BLaER1 treated with 17β-estradiol and CSF1 and Interleukin-3, amounts not matched to agents 10 nM and 100 nM (cell line): Measurements from ENCODE around the gene NPTN.

Experiments used
- H3K27ac ChIP-seq, 11 experiments: shearing (Covaris generic); formaldehyde crosslinking; 2 replicates each; pipeline ENCODE4 v1.8.1; 2022
- H3K27me3 ChIP-seq, 11 experiments: shearing (Covaris generic); formaldehyde crosslinking; 2 replicates each; pipeline ENCODE4 v1.8.1; 2022
- H3K36me3 ChIP-seq, 11 experiments: shearing (Covaris generic); formaldehyde crosslinking; 2 replicates each; pipeline ENCODE4 v1.8.1; 2022
- H3K4me1 ChIP-seq, 10 experiments: shearing (Covaris generic); formaldehyde crosslinking; 2 replicates each; pipeline ENCODE4 v1.8.1; 2022
- H3K4me2 ChIP-seq, 11 experiments: shearing (Covaris generic); formaldehyde crosslinking; 2 replicates each; pipeline ENCODE4 v1.8.1; 2022
- H3K4me3 ChIP-seq, 10 experiments: shearing (Covaris generic); formaldehyde crosslinking; 2 replicates each; pipeline ENCODE4 v1.8.1; 2022
- H3K9ac ChIP-seq, 11 experiments: shearing (Covaris generic); formaldehyde crosslinking; 2 replicates each; pipeline ENCODE4 v1.8.1; 2022
- H3K9me3 ChIP-seq, 11 experiments: shearing (Covaris generic); formaldehyde crosslinking; replicated peaks in 1 of 11; 2 replicates each; pipeline ENCODE4 v1.8.1; 2022
- H4K20me1 ChIP-seq, 11 experiments: shearing (Covaris generic); formaldehyde crosslinking; 2 replicates each; pipeline ENCODE4 v1.8.1; 2022
- Cebpa-rat ChIP-seq, 11 experiments: shearing (Covaris generic); IDR thresholded peaks; 2 replicates each; pipeline ENCODE4 v1.8.1; 2022

NPTN gene

GRCh38 chr15:73677733-73678132, 44.5 kb upstream of the NPTN start:
- Histone ChIP-seq H3K9ac (no peak overlapping the region), H3K36me3 (no peaks in the 10 kb centered on the region), H3K27me3 (no peaks in the 10 kb centered on the region), H3K4me1 (peaks cover 0 to 67% (median 25%) of the 10 kb centered on the region in 10 experiments; a peak in 14 of 20 replicates), H4K20me1 (no peaks in the 10 kb centered on the region), H3K9me3 (peaks cover 0 to 1% (median 0%) of the 10 kb centered on the region in 11 experiments; a peak in 3 of 22 replicates), H3K4me2 (peak overlapping the region in 5 of 11 experiments; percentile 18 to 68 (median 48); a peak in 8 of 22 replicates), H3K27ac (no peak overlapping the region), H3K4me3 (no peak overlapping the region)
- no peak for TF ChIP-seq Cebpa-rat (IDR thresholded peaks at IDR 0.05)

DNA sequence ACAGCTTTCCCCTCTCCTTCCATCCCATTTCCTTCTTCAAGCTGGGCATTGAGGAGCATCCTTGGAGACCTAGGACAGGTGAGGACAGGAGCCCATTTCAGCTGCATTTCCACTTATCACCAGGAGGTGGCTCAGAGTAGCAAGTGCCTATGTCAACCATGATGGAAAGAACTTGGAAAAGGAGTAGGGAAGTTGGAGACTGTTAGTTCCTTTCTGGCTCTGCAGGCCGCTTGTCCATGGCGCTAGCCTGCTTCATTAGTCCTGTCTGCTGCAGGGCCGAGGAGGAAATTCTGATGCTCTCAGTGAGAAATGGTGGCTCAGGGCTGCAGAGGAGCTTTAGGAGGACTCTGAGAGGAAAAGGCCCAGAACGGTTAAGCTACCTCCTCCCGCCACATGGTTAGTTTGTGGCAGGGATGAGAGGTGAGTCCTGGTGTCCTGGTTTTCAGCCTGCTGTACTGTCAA, 44.0 kb upstream of the NPTN start:
- no peaks in the 10 kb centered on the region for H3K27me3 ChIP-seq
- H3K4me3 ChIP-seq: no peak overlapping the region
- H3K36me3 ChIP-seq: no peaks in the 10 kb centered on the region
- H3K9ac ChIP-seq: no peak overlapping the region
- H4K20me1 ChIP-seq: no peaks in the 10 kb centered on the region
- no peak overlapping the region for H3K27ac ChIP-seq
- H3K4me2 ChIP-seq: peak overlapping the region in 3 of 11 experiments; percentile 24 to 68 (median 51); a peak in 4 of 22 replicates
- H3K9me3 ChIP-seq: peaks cover 0 to 7% (median 0%) of the 10 kb centered on the region in 11 experiments; a peak in 5 of 22 replicates
- peaks cover 0 to 62% (median 20%) of the 10 kb centered on the region in 10 experiments; a peak in 13 of 20 replicates for H3K4me1 ChIP-seq
- no peak for TF ChIP-seq Cebpa-rat (IDR thresholded peaks at IDR 0.05)

DNA sequence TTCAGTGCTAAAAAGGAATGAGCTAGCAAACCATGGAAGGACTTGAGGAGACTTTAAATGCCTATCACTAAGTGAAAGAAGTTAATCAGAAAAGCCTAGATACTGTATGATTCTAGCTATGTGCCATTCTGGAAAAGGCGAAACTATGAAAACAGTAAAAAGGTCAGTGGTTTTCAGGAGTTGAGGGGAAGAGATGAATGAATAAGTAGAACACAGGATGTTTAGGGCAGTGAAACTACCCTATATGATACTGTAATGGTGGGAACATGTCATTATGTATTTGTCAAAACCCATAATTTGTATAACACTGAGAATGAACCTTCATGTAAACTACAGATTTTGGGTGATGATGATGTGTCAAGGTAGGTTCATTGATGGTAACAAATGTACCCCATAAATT, 41.4 kb upstream of the NPTN start:
- TF ChIP-seq Cebpa-rat (IDR thresholded peaks at IDR 0.05): no peak

DNA sequence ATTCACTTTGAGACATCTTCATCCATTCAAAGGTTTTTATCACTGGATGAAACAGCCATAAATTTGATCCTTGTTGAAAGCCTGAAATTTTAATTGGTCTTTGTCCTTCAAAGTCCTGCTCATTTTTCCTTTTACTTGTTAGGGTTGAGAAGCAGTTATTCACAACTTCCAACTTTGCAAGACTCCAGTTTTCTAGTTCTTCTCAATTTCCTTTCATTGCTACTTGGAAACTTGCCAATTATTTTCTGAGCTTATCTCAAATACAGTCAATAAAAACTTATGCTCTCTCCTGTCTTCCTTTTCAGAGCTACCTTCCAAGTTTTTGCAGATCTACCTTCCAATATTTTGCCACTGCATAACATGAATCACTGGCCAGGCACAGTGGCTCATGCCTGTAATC, 27.3 kb upstream of the NPTN start:
- Histone ChIP-seq H3K27ac (no peak overlapping the region), H4K20me1 (no peaks in the 10 kb centered on the region), H3K9me3 (peaks cover 8 to 22% (median 11%) of the 10 kb centered on the region in 11 experiments; a peak in 21 of 22 replicates), H3K36me3 (no peaks in the 10 kb centered on the region), H3K9ac (no peak overlapping the region), H3K4me2 (no peak overlapping the region), H3K4me3 (no peak overlapping the region), H3K27me3 (no peaks in the 10 kb centered on the region), H3K4me1 (peaks cover 0 to 20% (median 0%) of the 10 kb centered on the region in 10 experiments; a peak in 5 of 20 replicates)
- no peak for TF ChIP-seq Cebpa-rat (IDR thresholded peaks at IDR 0.05)

More for the DNA sequence above, 41.4 kb upstream of the NPTN start:
- H4K20me1 ChIP-seq: no peaks in the 10 kb centered on the region
- H3K4me3 ChIP-seq: no peak overlapping the region
- peaks cover 0 to 12% (median 0%) of the 10 kb centered on the region in 11 experiments; a peak in 5 of 22 replicates for H3K9me3 ChIP-seq
- H3K36me3 ChIP-seq: no peaks in the 10 kb centered on the region
- H3K27ac ChIP-seq: no peak overlapping the region
- H3K9ac ChIP-seq: no peak overlapping the region
- peak overlapping the region in 2 of 11 experiments; percentile 0 to 15; a peak in 1 of 22 replicates for H3K4me2 ChIP-seq
- H3K4me1 ChIP-seq: peaks cover 0 to 36% (median 7%) of the 10 kb centered on the region in 10 experiments; a peak in 10 of 20 replicates
- no peaks in the 10 kb centered on the region for H3K27me3 ChIP-seq

GRCh38 chr15:73658645-73659044, 25.5 kb upstream of the NPTN start:
- Histone ChIP-seq H3K9ac (no peak overlapping the region), H3K27ac (no peak overlapping the region), H3K36me3 (no peaks in the 10 kb centered on the region), H3K27me3 (no peaks in the 10 kb centered on the region), H3K9me3 (peaks cover 8 to 15% (median 11%) of the 10 kb centered on the region in 11 experiments; a peak in 21 of 22 replicates), H3K4me2 (peak overlapping the region in 2 of 11 experiments; percentile 22 to 42; a peak in 4 of 22 replicates), H3K4me3 (no peak overlapping the region), H4K20me1 (no peaks in the 10 kb centered on the region), H3K4me1 (peaks cover 0 to 31% (median 0%) of the 10 kb centered on the region in 10 experiments; a peak in 5 of 20 replicates)
- no peak for TF ChIP-seq Cebpa-rat (IDR thresholded peaks at IDR 0.05)

DNA sequence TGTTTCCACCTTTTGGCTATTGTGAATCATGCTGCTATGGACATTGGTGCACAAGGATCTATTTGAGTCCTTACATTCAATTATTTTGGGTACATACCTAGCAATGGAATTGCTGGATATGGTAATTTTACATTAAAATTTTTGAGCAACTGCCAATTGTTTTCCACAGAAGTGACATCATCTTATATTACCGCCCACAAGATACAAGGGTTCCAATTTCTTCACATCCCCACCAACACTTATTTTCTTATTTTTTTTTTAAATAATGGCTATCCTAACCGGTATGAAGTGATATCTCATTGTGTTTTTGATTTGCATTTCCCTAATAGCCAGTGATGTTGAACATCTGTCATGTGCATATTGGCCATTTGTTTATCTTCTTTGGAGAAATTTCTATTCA, 22.5 kb upstream of the NPTN start:
- Histone ChIP-seq H3K4me2 (peak overlapping the region in 2 of 11 experiments; percentile 20 to 27; a peak in 1 of 22 replicates), H3K4me3 (no peak overlapping the region), H3K9me3 (peaks cover 0 to 11% (median 0%) of the 10 kb centered on the region in 11 experiments; a peak in 4 of 22 replicates), H3K27ac (no peak overlapping the region), H4K20me1 (no peaks in the 10 kb centered on the region), H3K4me1 (peaks cover 0 to 46% (median 8%) of the 10 kb centered on the region in 10 experiments; a peak in 15 of 20 replicates), H3K27me3 (no peaks in the 10 kb centered on the region), H3K36me3 (no peaks in the 10 kb centered on the region), H3K9ac (no peak overlapping the region)
- TF ChIP-seq Cebpa-rat (IDR thresholded peaks at IDR 0.05): no peak

DNA sequence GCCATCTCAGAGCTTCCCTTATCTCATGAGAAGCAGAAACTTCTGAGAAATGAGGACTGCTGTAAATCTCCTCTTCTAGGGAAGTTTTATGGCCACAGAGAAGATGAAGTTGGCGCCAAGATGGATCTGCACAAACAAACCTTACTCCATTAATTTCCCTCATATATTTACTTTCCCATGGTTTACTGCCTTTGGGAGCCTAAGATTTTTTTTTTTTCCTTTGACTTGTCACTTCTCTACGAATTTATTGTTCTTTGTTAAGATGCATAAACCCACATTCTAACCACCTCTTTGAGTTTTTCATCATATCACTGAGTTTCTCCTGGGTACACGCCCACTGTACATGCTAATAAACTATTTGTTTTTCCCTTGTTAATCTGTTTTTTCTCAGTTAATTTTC, 21.5 kb upstream of the NPTN start:
- TF ChIP-seq Cebpa-rat (IDR thresholded peaks at IDR 0.05): no peak
- no peak overlapping the region; a peak in 1 of 22 replicates for H3K4me2 ChIP-seq
- peaks cover 0 to 55% (median 15%) of the 10 kb centered on the region in 10 experiments; a peak in 15 of 20 replicates for H3K4me1 ChIP-seq
- H3K27me3 ChIP-seq: no peaks in the 10 kb centered on the region
- no peak overlapping the region for H3K27ac ChIP-seq
- no peaks in the 10 kb centered on the region for H3K36me3 ChIP-seq
- H3K4me3 ChIP-seq: no peak overlapping the region
- peaks cover 0 to 11% (median 0%) of the 10 kb centered on the region in 11 experiments; a peak in 4 of 22 replicates for H3K9me3 ChIP-seq
- H3K9ac ChIP-seq: no peak overlapping the region
- H4K20me1 ChIP-seq: no peaks in the 10 kb centered on the region

GRCh38 chr15:73650416-73651126, 17.4 kb upstream of the NPTN start:
- no peaks in the 10 kb centered on the region for H4K20me1 ChIP-seq
- H3K4me2 ChIP-seq: peak overlapping the region in 9 of 11 experiments; percentile 34 to 70 (median 57); a peak in 17 of 22 replicates
- H3K4me1 ChIP-seq: peaks cover 0 to 56% (median 15%) of the 10 kb centered on the region in 10 experiments; a peak in 15 of 20 replicates
- peak in 8 of 11 experiments; percentile 23 to 88 (median 71); a peak in 12 of 22 replicates for TF ChIP-seq Cebpa-rat (IDR thresholded peaks at IDR 0.05)
- H3K9ac ChIP-seq: peak overlapping the region in 5 of 11 experiments; percentile 20 to 54 (median 30); a peak in 6 of 22 replicates
- peak overlapping the region in 10 of 11 experiments; percentile 25 to 82 (median 68); a peak in 17 of 22 replicates for H3K27ac ChIP-seq
- no peaks in the 10 kb centered on the region for H3K27me3 ChIP-seq
- H3K36me3 ChIP-seq: no peaks in the 10 kb centered on the region
- H3K4me3 ChIP-seq: no peak overlapping the region
- peaks cover 0 to 11% (median 0%) of the 10 kb centered on the region in 11 experiments; a peak in 4 of 22 replicates for H3K9me3 ChIP-seq

DNA sequence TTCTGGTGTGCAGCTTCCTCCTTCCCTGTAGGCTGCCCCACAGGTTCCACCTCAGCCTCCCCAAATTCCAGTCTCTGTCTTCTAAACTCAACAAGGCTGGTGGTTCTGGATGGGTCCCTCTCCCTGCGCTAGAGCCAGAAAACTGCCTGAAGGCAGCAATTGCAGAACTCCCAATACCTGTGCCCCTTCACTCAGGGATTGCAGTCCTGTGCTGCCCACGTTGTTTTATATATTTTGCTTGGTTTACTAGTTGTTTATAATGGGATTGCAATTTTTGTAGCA, 14.8 kb upstream of the NPTN start:
- Histone ChIP-seq H3K4me2 (peak overlapping the region in 2 of 11 experiments; percentile 32 to 49; a peak in 2 of 22 replicates), H3K27ac (no peak overlapping the region), H4K20me1 (no peaks in the 10 kb centered on the region), H3K4me1 (peaks cover 0 to 39% (median 15%) of the 10 kb centered on the region in 10 experiments; a peak in 15 of 20 replicates), H3K36me3 (no peaks in the 10 kb centered on the region), H3K9me3 (peaks cover 0 to 11% (median 0%) of the 10 kb centered on the region in 11 experiments; a peak in 4 of 22 replicates), H3K27me3 (no peaks in the 10 kb centered on the region), H3K4me3 (no peak overlapping the region), H3K9ac (no peak overlapping the region)
- no peak for TF ChIP-seq Cebpa-rat (IDR thresholded peaks at IDR 0.05)
